Smooth muscle cell (in vitro differentiated cells): ENCODE measurements around the gene SYT3. TPM values are rescaled to one million over a fixed set of nuclear protein-coding genes. Genes with fewer than 3 reads are reported as not detected.

ENCODE experiments used
- DNase-seq: peaks from one replicate; lab custom pipeline; 2025; ENCODE audit not compliant: unreplicated experiment; lab: John Stamatoyannopoulos, UW
- H2AFZ ChIP-seq: fragments of 200-600 bp; sonication (generic); 2 replicates; pipeline ENCODE4 v1.6.0; 2016; ENCODE audit warnings: antibody characterized with exemption, low read depth, mild to moderate bottlenecking
- H3F3A ChIP-seq: fragments of 200-600 bp; sonication (generic); 2 replicates; pipeline ENCODE4 v1.6.0; 2017; ENCODE audit warnings: antibody characterized with exemption, low read depth
- H3K27ac ChIP-seq: fragments of 200-600 bp; sonication (generic); 2 replicates; pipeline ENCODE4 v1.5.1; 2016; ENCODE audit warnings: low read depth, mild to moderate bottlenecking
- H3K27me3 ChIP-seq: fragments of 200-600 bp; sonication (generic); 2 replicates; pipeline ENCODE4 v1.6.1; 2016; ENCODE audit warnings: low read depth, mild to moderate bottlenecking
- H3K36me3 ChIP-seq: fragments of 200-600 bp; sonication (generic); 2 replicates; pipeline ENCODE4 v1.5.1; 2016; ENCODE audit warnings: low read depth
- H3K4me1 ChIP-seq: fragments of 200-600 bp; sonication (generic); 2 replicates; pipeline ENCODE4 v1.5.1; 2016; ENCODE audit warnings: low read depth
- H3K4me2 ChIP-seq: fragments of 200-600 bp; sonication (generic); 2 replicates; pipeline ENCODE4 v1.6.0; 2016; ENCODE audit warnings: mild to moderate bottlenecking
- H3K4me3 ChIP-seq: fragments of 200-600 bp; sonication (generic); 2 replicates; pipeline ENCODE4 v1.5.1; 2016; ENCODE audit warnings: mild to moderate bottlenecking
- H3K79me2 ChIP-seq: fragments of 200-600 bp; sonication (generic); 2 replicates; pipeline ENCODE4 v1.6.0; 2016; ENCODE audit warnings: low read depth, mild to moderate bottlenecking
- H3K9ac ChIP-seq: fragments of 200-600 bp; sonication (generic); 2 replicates; pipeline ENCODE4 v1.6.0; 2016; ENCODE audit warnings: low read depth
- H3K9me3 ChIP-seq: fragments of 200-600 bp; sonication (generic); replicated peaks from 2 replicates; pipeline ENCODE4 v1.5.1; 2016; ENCODE audit warnings: low read depth
- H4K20me1 ChIP-seq: fragments of 200-600 bp; sonication (generic); 2 replicates; pipeline ENCODE4 v1.6.0; 2016; ENCODE audit warnings: low read depth
- CTCF ChIP-seq: fragments of 200-600 bp; sonication (generic); IDR thresholded peaks from 2 replicates; pipeline ENCODE4 v1.5.1; 2017; ENCODE audit warnings: borderline replicate concordance, mild to moderate bottlenecking, antibody characterized with exemption; ENCODE audit not compliant: insufficient read depth, poor library complexity, severe bottlenecking
- WGBS: methylation state at CpG from one replicate; pipeline ENCODE4 v1.1.7; 2016; ENCODE audit warnings: low lambda C conversion rate; 5-methylcytosine and 5-hydroxymethylcytosine counted together
- polyA plus RNA-seq: library from polyadenylated mRNA; unstranded; fragments of >200 nt; fragmentation: Nextera tagmentation; extraction: Ambion mirVana; gene quantifications from 2 replicates; pipeline ENCODE4 v1.2.1, GENCODE V29; 2016
- total RNA-seq: library from RNA; depleted of rRNA; stranded (reverse); fragments of >200 nt; gene quantifications from 2 replicates; pipeline ENCODE4 v1.2.3, GENCODE V29; 2014

Gene SYT3
- total and polyA plus RNA-seq, 2 experiments from 2014 or later, result 0.13 to 1.8 TPM

- Histone ChIP-seq H2AFZ (no peak within 1 kb of the TSS), H3K36me3 (no peaks in the 10 kb centered on the region), H3K4me1 (no peaks in the 10 kb centered on the region), H3K27me3 (no peaks in the 10 kb centered on the region), H3K79me2 (no peaks in the 10 kb centered on the region), H3K4me2 (no peak within 1 kb of the TSS), H3K27ac (no peak within 1 kb of the TSS), H4K20me1 (no peaks in the 10 kb centered on the region), H3F3A (no peaks in the 10 kb centered on the region), H3K9ac (no peak within 1 kb of the TSS), H3K9me3 (no peaks in the 10 kb centered on the region), H3K4me3 (no peak within 1 kb of the TSS)
- WGBS, result 44% methylated on average over 7 of the region's 7 CpGs
- no peak for TF ChIP-seq CTCF
- no peak for DNase-seq
These were observed 10.0 kb upstream of the SYT3 start, which contains the start of gene C19orf81 for GRCh38 chr19:50649433-50650391. Gene C19orf81 (plus strand): TSS chr19:50649445. CDS start chr19:50649445, 0 bp downstream.

- DNase-seq, result no peak
- Histone ChIP-seq H3K36me3 (no peaks in the 10 kb centered on the region), H3K27ac (no peak overlapping the region), H3K4me3 (no peak overlapping the region), H3K4me2 (no peak overlapping the region), H2AFZ (no peak overlapping the region), H4K20me1 (no peaks in the 10 kb centered on the region), H3K4me1 (no peaks in the 10 kb centered on the region), H3K27me3 (no peaks in the 10 kb centered on the region), H3K9ac (no peak overlapping the region), H3F3A (no peaks in the 10 kb centered on the region), H3K9me3 (no peaks in the 10 kb centered on the region), H3K79me2 (no peaks in the 10 kb centered on the region)
- no peak for TF ChIP-seq CTCF
- WGBS, result 83% methylated on average over 3 of the region's 5 CpGs
These were observed 9.0 kb upstream of the SYT3 start for GRCh38 chr19:50648659-50649058.

- no peaks in the 10 kb centered on the region for H3K27me3 ChIP-seq
- WGBS, result 83% methylated on average over 8 of the region's 10 CpGs
- no peaks in the 10 kb centered on the region for H3F3A ChIP-seq
- no peaks in the 10 kb centered on the region for H3K36me3 ChIP-seq
- no peak overlapping the region for H3K9ac ChIP-seq
- H3K4me3 ChIP-seq, result no peak overlapping the region
- DNase-seq, result no peak
- H3K4me2 ChIP-seq, result no peak overlapping the region
- TF ChIP-seq CTCF, result no peak
- no peak overlapping the region for H2AFZ ChIP-seq
- no peaks in the 10 kb centered on the region for H4K20me1 ChIP-seq
- H3K4me1 ChIP-seq, result no peaks in the 10 kb centered on the region
- H3K79me2 ChIP-seq, result no peaks in the 10 kb centered on the region
- H3K27ac ChIP-seq, result no peak overlapping the region
- no peaks in the 10 kb centered on the region for H3K9me3 ChIP-seq
These were observed 8.4 kb upstream of the SYT3 start for GRCh38 chr19:50647879-50648615.
